Measurements from ENCODE around the gene FAM174A. TPM values are rescaled to one million over a fixed set of nuclear protein-coding genes. Genes with fewer than 3 reads are reported as not detected.
"Not testable (repeated sequence)": the region's sequence is repeated elsewhere in the genome, so short reads cannot be mapped to it uniquely, and the experiment has no call there.

Gene FAM174A
- total RNA-seq, 4 donors from 2014 or later = 27.8 to 57.3 (median 45.6) TPM

DNA sequence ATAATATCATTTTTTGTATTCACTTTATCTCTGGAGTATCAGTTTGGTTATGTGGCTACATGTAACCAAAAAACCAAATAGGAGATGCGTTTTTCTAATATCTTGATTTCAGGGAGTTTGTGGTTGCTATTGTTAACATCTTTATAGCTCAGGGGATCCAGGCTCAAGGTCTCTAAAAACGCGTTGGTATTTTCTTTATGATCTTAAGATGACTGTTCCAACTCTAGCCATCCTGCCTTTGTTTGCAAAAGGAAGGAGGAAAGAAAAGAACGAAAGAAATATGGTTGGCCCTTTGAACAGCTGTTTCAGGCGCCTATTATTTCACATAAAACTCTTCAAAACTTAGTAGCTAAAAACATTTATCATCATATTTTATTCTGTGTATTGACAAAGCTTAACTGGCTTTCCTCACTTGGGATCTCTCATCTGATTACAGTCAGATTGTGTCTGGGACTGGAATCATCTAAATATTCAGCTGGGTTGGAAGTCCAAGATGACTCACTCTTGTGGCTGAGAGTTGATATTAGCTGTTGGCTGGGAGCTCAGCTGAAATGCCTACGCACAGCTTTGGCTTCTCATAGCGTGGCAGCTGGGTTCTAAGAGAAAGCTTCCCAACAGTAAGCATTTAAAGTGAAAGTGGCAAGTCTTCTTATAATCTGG lies 60.1 kb downstream of the FAM174A start:
- Histone ChIP-seq H3K4me1 (peaks cover 12% of the 10 kb centered on the region), H3K27me3 (no peaks in the 10 kb centered on the region), H3K4me3 (no peak overlapping the region), H3K27ac (no peak overlapping the region), H3K36me3 (no peaks in the 10 kb centered on the region), H3K9me3 (no peaks in the 10 kb centered on the region)
- no peak for TF ChIP-seq POLR2A (IDR thresholded peaks at IDR 0.05)
- TF ChIP-seq POLR2AphosphoS5 (IDR thresholded peaks at IDR 0.05) = no peak
- TF ChIP-seq EP300 (IDR thresholded peaks at IDR 0.05) = no peak
- TF ChIP-seq, protein P1, sequence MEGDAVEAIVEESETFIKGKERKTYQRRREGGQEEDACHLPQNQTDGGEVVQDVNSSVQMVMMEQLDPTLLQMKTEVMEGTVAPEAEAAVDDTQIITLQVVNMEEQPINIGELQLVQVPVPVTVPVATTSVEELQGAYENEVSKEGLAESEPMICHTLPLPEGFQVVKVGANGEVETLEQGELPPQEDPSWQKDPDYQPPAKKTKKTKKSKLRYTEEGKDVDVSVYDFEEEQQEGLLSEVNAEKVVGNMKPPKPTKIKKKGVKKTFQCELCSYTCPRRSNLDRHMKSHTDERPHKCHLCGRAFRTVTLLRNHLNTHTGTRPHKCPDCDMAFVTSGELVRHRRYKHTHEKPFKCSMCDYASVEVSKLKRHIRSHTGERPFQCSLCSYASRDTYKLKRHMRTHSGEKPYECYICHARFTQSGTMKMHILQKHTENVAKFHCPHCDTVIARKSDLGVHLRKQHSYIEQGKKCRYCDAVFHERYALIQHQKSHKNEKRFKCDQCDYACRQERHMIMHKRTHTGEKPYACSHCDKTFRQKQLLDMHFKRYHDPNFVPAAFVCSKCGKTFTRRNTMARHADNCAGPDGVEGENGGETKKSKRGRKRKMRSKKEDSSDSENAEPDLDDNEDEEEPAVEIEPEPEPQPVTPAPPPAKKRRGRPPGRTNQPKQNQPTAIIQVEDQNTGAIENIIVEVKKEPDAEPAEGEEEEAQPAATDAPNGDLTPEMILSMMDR (IDR thresholded peaks at IDR 0.05) = no peak
- no peak for DNase-seq (ENCODE audit: low spot score in 2 of 2)
- WGBS = 19% methylated on average over 7 of the region's 7 CpGs

DNA sequence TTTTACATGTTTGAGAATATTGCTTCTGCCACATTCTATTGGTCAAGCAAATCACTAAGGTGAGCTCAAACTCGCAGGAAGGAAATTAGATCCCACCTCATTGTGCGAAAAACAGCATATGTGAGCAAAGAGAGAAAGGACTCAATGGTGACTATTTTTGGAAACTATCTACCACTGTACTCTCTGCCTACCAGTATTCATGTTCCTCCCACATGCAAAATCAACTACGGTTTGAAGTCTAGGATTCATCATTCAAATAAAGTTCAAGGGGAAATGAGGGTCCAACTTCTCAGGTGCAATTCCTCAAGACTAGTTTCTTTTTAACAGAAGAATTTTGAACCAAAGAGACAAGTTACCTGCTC lies 60.6 kb downstream of the FAM174A start:
- 47% methylated on average over 3 of the region's 3 CpGs for WGBS
- Histone ChIP-seq H3K4me1 (peaks cover 12% of the 10 kb centered on the region), H3K27me3 (no peaks in the 10 kb centered on the region), H3K4me3 (no peak overlapping the region), H3K9me3 (no peaks in the 10 kb centered on the region), H3K36me3 (no peaks in the 10 kb centered on the region), H3K27ac (no peak overlapping the region)
- TF ChIP-seq POLR2AphosphoS5 (IDR thresholded peaks at IDR 0.05) = no peak
- TF ChIP-seq, protein P1 (IDR thresholded peaks at IDR 0.05) = no peak
- no peak for TF ChIP-seq POLR2A (IDR thresholded peaks at IDR 0.05)
- TF ChIP-seq EP300 (IDR thresholded peaks at IDR 0.05) = no peak
- DNase-seq (ENCODE audit: low spot score in 2 of 2) = no peak

DNA sequence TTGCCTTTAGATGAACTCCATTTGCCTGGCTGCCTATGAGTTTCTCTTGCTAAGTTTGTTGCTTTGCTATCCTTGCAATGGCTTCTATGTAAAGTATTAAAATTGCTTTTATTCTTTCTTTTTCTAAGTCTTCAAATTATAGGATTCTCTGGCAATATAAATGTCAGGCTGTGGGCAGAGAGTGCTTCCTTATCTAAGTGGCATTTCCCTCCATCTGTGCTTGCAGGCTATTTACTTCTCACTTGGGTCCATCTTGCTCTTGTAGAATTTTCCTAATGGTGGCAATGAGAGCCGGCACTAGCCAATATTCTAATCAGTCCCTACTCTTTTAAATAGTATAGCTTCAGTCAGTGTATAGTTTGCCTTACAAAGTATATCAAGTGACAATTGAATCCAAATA lies 63.3 kb downstream of the FAM174A start:
- Histone ChIP-seq H3K27me3 (no peaks in the 10 kb centered on the region), H3K27ac (no peak overlapping the region), H3K4me3 (no peak overlapping the region), H3K9me3 (no peaks in the 10 kb centered on the region), H3K4me1 (peaks cover 12% of the 10 kb centered on the region), H3K36me3 (no peaks in the 10 kb centered on the region)
- WGBS = 95% methylated on average over 1 of the region's 1 CpG
- no peak for DNase-seq (ENCODE audit: low spot score in 2 of 2)
- TF ChIP-seq EP300 (IDR thresholded peaks at IDR 0.05) (no peak), POLR2AphosphoS5 (IDR thresholded peaks at IDR 0.05) (no peak), POLR2A (IDR thresholded peaks at IDR 0.05) (no peak)
- TF ChIP-seq, protein P1 (IDR thresholded peaks at IDR 0.05) = no peak

DNA sequence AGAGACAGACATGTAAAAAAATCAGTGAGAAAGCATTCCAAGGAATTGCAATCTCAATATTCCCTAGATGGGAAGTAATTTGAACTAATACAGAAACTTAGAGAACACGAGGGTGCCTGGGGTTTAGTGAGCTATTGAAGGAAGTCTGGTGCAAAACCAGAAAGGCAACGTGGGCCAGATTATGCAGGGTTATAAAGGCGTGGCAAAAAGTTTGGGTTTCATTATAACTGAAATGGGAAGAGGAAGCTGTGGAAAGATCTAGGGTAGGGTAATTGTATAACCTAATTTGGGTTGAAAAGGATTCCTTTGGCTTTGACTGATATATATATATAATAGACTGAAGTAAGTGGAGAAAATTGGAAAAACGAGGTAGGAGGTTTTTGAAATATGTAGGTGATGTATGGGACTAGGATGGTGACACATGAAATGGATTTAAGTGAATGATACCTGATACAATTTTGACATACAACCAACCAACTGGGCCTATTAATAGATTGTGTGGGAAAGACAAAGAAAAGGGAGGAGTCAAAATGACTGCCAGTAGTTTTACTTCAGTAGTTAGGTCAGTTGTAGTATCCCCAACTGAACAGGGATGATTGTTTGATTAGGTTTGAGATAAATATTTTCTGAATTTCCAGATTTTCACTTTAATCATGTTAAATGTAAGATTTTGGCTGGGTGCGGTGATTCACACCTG lies 65.3 kb downstream of the FAM174A start:
- no peak overlapping the region for H3K27ac ChIP-seq
- H3K4me1 ChIP-seq = peaks cover 3% of the 10 kb centered on the region
- no peaks in the 10 kb centered on the region for H3K27me3 ChIP-seq
- H3K4me3 ChIP-seq = no peak overlapping the region
- H3K36me3 ChIP-seq = no peaks in the 10 kb centered on the region
- TF ChIP-seq EP300 (IDR thresholded peaks at IDR 0.05) (no peak), POLR2AphosphoS5 (IDR thresholded peaks at IDR 0.05) (no peak), POLR2A (IDR thresholded peaks at IDR 0.05) (no peak)
- TF ChIP-seq, protein P1 (IDR thresholded peaks at IDR 0.05) = no peak
- 47% methylated on average over 5 of the region's 5 CpGs for WGBS
- no peak for DNase-seq (ENCODE audit: low spot score in 2 of 2)
- no peaks in the 10 kb centered on the region for H3K9me3 ChIP-seq

DNA sequence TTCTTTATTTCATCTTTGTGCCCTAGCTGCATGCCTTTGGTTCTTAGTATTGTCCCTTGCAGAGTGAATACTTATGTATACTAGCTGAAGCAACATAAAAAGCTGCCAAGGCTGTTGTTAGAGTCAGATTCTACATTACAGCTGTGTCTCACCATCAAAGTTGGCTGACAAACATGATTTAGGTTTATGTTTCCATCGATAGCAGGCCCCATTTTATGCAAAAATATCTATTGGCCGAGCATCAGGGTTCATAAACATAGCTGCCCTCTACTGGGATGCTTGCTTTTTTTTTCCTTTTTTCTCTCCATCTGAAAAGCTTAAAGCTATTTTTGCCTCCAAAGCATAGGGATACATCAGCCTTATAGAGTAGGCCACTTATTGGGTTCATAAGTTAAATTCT lies 68.0 kb downstream of the FAM174A start:
- Histone ChIP-seq H3K4me1 (no peaks in the 10 kb centered on the region), H3K27ac (no peak overlapping the region), H3K27me3 (no peaks in the 10 kb centered on the region), H3K9me3 (no peaks in the 10 kb centered on the region), H3K4me3 (no peak overlapping the region), H3K36me3 (no peaks in the 10 kb centered on the region)
- WGBS = 73% methylated on average over 2 of the region's 2 CpGs
- DNase-seq (ENCODE audit: low spot score in 2 of 2) = no peak
- TF ChIP-seq POLR2AphosphoS5 (IDR thresholded peaks at IDR 0.05) = no peak
- TF ChIP-seq, protein P1 (IDR thresholded peaks at IDR 0.05) = no peak
- TF ChIP-seq POLR2A (IDR thresholded peaks at IDR 0.05) = no peak

DNA sequence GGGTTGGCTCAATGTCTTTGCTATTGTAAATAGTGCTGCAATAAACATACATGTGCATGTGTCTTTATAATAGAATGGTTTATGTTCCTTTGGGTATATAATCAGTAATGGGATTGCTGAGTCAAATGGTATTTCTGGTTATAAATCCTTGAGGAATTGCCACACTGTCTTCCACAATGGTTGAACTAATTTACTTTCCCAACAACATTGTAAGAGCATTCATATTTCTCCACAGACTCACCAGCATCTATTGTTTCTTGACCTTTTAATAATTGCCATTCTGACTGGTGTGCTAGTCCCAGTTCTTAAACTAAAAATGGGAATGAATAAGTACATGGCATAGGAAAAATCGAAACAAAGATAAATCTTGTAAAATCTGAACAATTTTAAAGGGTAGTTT lies 68.8 kb downstream of the FAM174A start:
- H3K4me1 ChIP-seq; H3K36me3 ChIP-seq; H3K4me3 ChIP-seq; H3K9me3 ChIP-seq; H3K27ac ChIP-seq; H3K27me3 ChIP-seq; DNase-seq (ENCODE audit: low spot score in 2 of 2): not testable (repeated sequence)
- WGBS = 88% methylated on average over 1 of the region's 1 CpG
